Subcutaneous adipose tissue (tissue), 4 donors: ENCODE data around the gene TULP4. TPM values are rescaled to one million over a fixed set of nuclear protein-coding genes. Genes with fewer than 3 reads are reported as not detected.

ENCODE experiments used
- total RNA-seq, 4 donors: library from RNA; depleted of rRNA; stranded (reverse); fragments of >200 nt; gene quantifications; one replicate each; pipeline ENCODE4 v1.1.0, GENCODE V29; 2016
- TF ChIP-seq, protein P1 (sequence below): fragments of 450-650 bp; IDR thresholded peaks from one replicate; pipeline ENCODE4 v1.5.1; 2016; ENCODE audit warnings: low read depth, mild to moderate bottlenecking, control low read depth, antibody characterized with exemption, moderate library complexity

Gene TULP4
- total RNA-seq, 4 donors from 2014 or later: 83.6 to 170 (median 123) TPM

DNA sequence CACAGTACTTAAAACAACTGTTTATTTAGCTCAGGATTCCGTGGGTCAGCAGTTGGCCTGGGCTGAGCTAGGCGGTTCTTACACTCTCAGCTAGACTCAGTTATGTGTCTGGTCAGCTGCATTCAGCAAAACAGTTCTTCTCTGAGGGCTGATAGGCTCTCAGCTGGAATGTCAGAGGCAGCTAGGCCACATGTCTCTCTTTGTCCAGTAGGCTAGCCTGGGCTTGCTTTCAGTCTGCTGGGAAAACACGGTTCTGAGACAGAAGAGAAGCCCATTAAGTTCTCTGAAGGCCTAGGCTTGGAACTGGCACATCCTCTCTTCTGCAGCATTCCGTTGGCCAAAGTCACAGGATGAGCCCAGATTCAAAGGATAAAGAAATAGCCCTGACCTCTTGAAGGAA is 65.6 kb downstream of the TULP4 start:
- TF ChIP-seq, protein P1, sequence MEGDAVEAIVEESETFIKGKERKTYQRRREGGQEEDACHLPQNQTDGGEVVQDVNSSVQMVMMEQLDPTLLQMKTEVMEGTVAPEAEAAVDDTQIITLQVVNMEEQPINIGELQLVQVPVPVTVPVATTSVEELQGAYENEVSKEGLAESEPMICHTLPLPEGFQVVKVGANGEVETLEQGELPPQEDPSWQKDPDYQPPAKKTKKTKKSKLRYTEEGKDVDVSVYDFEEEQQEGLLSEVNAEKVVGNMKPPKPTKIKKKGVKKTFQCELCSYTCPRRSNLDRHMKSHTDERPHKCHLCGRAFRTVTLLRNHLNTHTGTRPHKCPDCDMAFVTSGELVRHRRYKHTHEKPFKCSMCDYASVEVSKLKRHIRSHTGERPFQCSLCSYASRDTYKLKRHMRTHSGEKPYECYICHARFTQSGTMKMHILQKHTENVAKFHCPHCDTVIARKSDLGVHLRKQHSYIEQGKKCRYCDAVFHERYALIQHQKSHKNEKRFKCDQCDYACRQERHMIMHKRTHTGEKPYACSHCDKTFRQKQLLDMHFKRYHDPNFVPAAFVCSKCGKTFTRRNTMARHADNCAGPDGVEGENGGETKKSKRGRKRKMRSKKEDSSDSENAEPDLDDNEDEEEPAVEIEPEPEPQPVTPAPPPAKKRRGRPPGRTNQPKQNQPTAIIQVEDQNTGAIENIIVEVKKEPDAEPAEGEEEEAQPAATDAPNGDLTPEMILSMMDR: no peak

DNA sequence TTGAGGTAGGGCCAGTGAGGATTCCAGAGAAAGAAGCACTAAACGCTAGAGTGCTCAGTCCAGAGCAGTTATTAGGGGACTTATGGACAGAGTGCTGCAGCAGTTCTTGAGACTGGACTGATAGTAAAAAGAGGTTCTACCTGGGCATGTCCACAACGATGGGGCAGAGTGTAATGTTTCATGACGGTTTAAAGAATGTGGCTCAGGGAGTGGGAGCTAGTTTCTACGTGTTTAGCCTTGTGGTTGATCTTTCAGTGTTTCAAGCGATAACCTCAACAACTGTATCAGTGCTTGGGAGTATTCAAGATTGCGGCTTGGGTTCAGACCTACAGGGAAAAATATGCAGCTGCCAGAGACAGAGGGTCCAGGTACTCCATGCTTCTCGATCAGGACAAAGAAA is 67.1 kb downstream of the TULP4 start:
- TF ChIP-seq, protein P1: no peak

DNA sequence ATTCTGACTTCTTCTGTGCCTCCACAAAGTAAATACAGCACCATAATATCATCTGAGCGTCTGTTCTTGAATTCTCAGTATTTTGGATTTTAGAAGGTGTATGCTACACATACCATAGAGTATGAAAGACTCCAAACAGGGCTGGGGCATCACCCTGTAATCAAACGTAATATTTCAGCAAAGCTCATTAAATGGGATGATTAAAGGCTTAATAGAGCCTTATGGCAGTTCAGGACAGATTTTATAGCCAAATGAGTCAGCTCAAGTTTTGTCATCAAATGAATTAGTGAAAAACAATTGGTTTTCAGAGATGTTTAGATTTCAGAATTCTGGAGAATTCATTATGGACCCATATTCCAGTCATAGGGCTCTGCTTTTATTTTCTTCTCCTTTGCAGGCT is 68.9 kb downstream of the TULP4 start:
- TF ChIP-seq, protein P1: no peak

DNA sequence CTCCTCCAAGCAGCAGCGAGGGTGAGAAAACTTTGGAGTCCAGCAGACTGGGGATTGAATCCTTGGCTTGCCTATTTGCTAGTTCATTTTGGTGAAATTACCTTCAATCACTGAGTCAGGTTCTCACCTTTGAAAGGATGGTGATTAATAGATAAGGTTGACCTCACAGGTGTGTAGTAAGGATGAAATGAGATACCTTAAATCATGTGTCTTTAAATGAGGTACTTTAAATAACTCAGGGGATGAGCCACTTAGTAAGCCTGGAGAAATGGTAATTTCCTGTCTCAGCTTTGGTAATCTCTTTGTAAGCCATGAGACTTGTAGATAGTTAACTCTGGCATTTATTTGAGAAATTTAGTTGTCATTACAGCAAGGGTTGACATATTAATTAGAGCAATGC is 70.2 kb downstream of the TULP4 start:
- TF ChIP-seq, protein P1: no peak

DNA sequence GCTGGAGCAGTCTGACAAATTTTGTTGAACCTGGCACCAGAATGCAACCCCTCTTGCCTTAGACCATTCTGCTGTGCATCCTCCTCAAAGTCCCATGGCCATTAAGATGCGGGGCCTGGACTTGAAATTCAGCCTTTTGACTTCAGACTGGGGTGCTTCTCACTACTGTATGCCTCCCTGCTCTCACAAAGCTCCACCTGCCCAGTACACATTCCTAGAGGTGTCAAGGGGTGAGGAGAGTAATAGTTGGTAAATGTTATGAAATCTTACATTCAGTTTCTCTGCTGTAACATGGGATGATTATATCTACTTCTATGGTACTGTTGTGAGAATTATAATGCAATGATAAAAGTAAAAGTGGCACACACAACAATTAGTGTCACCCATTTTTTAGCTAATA is 70.8 kb downstream of the TULP4 start:
- TF ChIP-seq, protein P1: no peak

DNA sequence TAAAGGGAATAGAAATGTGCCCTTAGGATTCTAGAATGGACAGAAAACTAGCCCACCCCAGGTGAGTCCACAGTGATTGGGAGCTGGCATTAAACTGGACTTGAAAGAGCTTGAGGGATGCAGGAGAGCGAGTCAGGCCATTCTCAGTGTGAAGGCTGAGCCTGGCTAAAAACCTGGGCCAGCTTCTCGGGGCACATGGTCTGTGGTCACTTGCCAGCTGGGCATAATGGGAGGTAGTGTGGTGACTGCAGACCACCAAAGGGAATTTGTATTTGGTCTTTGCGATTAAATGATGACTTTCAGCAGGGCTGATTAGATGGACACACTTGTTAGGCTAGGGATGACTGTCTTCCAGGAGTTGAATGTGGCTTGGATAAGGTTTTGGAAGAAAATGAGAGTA is 71.3 kb downstream of the TULP4 start:
- TF ChIP-seq, protein P1: no peak

DNA sequence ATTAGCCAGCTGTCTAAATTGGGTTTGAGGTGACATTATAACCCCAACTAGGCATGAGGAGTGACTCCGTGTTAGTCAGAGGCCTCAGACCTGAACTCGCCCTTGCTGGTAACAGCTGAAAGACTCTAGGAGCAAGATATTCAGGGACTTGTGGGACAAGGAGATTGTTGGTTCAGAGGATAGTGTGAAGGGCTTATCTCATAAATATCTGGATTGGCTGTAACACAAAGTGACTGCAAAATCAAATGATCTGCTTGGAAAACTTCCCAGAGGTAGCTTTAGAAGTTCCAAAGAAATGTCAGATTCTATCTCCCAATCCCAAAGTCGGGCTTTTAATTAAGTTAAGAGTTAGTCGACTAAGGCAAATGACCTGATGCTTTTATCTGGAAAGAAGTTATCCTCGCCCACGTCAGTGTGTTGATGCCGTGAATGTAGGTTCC is 72.4 kb downstream of the TULP4 start:
- TF ChIP-seq, protein P1: no peak
